C4-2B (cell line): ENCODE data around the gene NLGN1.

ENCODE experiments used
- ZFX ChIP-seq: fragments of 450-650 bp; IDR thresholded peaks from 2 replicates; pipeline ENCODE4 v1.6.1; 2017
- TF ChIP-seq, protein P1 (sequence below): fragments of 450-650 bp; conservative IDR thresholded peaks from 2 replicates; pipeline ENCODE4 v1.5.1; 2017; ENCODE audit warnings: mild to moderate bottlenecking

DNA sequence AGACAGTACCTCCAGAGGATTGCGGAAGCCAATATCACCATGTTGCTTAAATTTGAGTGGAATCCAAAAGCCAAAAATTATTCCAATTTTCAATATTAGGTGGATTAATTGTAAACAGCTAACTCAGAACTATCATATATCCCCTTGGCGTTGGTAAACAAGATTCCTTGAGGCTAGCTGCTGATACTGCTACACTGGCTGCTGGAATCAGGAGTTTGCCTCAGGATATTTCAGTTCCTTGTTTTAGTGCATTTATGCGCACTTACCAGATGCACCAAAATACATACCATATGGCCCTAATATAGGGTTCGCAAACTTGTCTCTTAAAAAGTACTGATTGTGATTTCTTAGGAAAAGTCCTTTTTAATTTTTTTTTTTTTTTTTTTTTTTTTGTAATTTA lies 856.4 kb downstream of the NLGN1 start:
- TF ChIP-seq, protein P1, sequence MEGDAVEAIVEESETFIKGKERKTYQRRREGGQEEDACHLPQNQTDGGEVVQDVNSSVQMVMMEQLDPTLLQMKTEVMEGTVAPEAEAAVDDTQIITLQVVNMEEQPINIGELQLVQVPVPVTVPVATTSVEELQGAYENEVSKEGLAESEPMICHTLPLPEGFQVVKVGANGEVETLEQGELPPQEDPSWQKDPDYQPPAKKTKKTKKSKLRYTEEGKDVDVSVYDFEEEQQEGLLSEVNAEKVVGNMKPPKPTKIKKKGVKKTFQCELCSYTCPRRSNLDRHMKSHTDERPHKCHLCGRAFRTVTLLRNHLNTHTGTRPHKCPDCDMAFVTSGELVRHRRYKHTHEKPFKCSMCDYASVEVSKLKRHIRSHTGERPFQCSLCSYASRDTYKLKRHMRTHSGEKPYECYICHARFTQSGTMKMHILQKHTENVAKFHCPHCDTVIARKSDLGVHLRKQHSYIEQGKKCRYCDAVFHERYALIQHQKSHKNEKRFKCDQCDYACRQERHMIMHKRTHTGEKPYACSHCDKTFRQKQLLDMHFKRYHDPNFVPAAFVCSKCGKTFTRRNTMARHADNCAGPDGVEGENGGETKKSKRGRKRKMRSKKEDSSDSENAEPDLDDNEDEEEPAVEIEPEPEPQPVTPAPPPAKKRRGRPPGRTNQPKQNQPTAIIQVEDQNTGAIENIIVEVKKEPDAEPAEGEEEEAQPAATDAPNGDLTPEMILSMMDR, result no peak
- no peak for TF ChIP-seq ZFX
